Gastrocnemius medialis (tissue), 4 donors: Measurements from ENCODE around the gene ARID4A.

Experiments
- CTCF ChIP-seq, 5 experiments: fragments of 450-650 bp in 3 of 5; fragments of 200-600 bp in 2 of 5; sonication (generic) in 2 of 5; IDR thresholded peaks in 4 of 5; conservative IDR thresholded peaks in 1 of 5; 1 replicate in 4 of 5; 2 replicates in 1 of 5; pipeline ENCODE4 v1.5.1; 2016 to 2019; ENCODE audit warnings: antibody characterized with exemption in 5 of 5, mild to moderate bottlenecking in 3 of 5, moderate library complexity in 3 of 5
- POLR2A ChIP-seq, 2 donors: fragments of 450-650 bp; IDR thresholded peaks; one replicate each; pipeline ENCODE4 v1.6.1; 2017; ENCODE audit warnings: antibody characterized with exemption in 2 of 2, mild to moderate bottlenecking in 2 of 2, moderate library complexity in 2 of 2

- TF ChIP-seq CTCF (IDR thresholded peaks at IDR 0.05 in 4 of 5, conservative IDR thresholded peaks at IDR 0.05 in 1 of 5) (no peak), POLR2A (IDR thresholded peaks at IDR 0.05) (no peak)
Observed at GRCh38 chr14:58274881-58275280, 23.5 kb upstream of the ARID4A start.
